GM12891 (cell line): ENCODE data around the gene EMC8.

ENCODE experiments used
- PAX5 ChIP-seq: IDR thresholded peaks from 2 replicates; pipeline ENCODE4 v1.6.1; 2011; ENCODE audit warnings: low read length, moderate library complexity, mild to moderate bottlenecking; ENCODE audit not compliant: insufficient read depth, severe bottlenecking
- POLR2A ChIP-seq: IDR thresholded peaks from 2 replicates; pipeline ENCODE4 v1.6.1; 2011; ENCODE audit warnings: low read depth, low read length, control low read depth
- POLR2AphosphoS5 ChIP-seq: IDR thresholded peaks from 2 replicates; pipeline ENCODE4 v1.6.1; 2011; ENCODE audit warnings: low read depth, low read length, control low read depth
- POU2F2 ChIP-seq: IDR thresholded peaks from 2 replicates; pipeline ENCODE4 v1.6.1; 2011; ENCODE audit warnings: low read depth, mild to moderate bottlenecking, control low read depth, low read length, moderate library complexity
- TAF1 ChIP-seq: IDR thresholded peaks from 2 replicates; pipeline ENCODE4 v1.6.1; 2011; ENCODE audit warnings: low read depth, low read length, control low read depth

GRCh38 chr16:85755929-85756768 is 43.2 kb downstream of the EMC8 start:
- TF ChIP-seq POLR2A (peak; percentile 74), POLR2AphosphoS5 (no peak; the same call in 1 of the 2 replicates), TAF1 (peak; percentile 46; the same call in 1 of the 2 replicates), POU2F2 (peak; percentile 96), PAX5 (no peak)
